GM18873 (cell line): ENCODE measurements around the gene TLE5.

Experiments
- ATAC-seq: cut with Tn5 transposase; IDR thresholded peaks from one replicate; pipeline ENCODE4 v1.9.1; 2021; ENCODE audit warnings: mild to moderate bottlenecking, moderate library complexity, moderate number of reproducible peaks; ENCODE audit not compliant: unreplicated experiment, low FRiP score

The TLE5 gene

GRCh38 chr19:3003046-3003445 is 59.2 kb downstream of the TLE5 start:
- no peak for ATAC-seq
